Measurements from ENCODE around the gene KLF11.
"Not testable (repeated sequence)": the region's sequence is repeated elsewhere in the genome, so short reads cannot be mapped to it uniquely, and the experiment has no call there.

KLF11 gene

DNA sequence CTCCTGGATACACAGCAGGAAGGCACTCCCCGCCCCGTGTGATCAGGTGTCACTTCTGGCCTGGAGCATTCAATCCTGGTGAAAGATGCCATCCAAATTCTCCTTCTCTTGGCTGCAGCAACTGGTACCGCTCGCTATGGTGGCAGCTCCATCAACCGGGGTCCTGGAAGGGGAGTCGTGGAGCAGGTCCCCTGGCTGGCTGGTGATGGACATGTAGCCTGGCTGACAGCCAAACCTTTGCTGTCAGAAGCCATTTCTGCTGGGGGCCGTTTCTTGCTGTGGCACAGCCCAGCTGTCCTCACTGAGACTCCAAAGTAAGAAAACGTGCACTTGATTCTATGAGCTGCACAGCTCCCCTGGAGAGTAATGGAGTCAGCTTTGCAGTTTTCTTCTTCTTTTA lies 44.0 kb downstream of the KLF11 start:
- no peak for DNase-seq

DNA sequence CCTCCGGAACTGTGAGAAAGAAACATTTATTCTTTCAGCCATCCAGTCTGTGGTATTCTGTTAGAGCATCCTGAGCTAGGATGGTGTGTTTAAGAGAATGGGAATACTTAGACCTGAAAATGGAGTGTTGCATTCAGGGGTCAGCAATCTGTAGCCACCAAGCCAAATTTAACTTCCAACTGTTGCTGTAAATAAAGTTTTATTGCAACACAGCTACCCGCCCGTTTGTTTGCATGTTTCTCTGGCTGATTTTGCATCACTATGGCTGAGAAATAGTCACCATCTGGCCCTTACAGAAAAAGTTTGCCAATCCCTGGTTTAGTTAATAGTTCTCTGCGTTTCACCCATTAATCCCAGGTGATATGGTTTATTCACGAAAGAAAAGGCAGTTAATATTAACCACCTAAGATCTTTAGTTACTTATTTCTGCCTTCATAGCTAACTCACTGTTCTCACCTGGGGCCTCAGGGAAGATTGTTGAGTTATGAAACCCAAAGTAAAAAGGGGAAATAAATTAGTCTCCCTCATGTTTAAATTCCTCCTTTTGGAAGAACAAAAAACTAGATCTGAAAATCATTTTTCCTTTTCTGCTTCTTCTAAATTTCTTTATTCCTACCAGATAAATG lies 46.3 kb downstream of the KLF11 start:
- no peak for DNase-seq

DNA sequence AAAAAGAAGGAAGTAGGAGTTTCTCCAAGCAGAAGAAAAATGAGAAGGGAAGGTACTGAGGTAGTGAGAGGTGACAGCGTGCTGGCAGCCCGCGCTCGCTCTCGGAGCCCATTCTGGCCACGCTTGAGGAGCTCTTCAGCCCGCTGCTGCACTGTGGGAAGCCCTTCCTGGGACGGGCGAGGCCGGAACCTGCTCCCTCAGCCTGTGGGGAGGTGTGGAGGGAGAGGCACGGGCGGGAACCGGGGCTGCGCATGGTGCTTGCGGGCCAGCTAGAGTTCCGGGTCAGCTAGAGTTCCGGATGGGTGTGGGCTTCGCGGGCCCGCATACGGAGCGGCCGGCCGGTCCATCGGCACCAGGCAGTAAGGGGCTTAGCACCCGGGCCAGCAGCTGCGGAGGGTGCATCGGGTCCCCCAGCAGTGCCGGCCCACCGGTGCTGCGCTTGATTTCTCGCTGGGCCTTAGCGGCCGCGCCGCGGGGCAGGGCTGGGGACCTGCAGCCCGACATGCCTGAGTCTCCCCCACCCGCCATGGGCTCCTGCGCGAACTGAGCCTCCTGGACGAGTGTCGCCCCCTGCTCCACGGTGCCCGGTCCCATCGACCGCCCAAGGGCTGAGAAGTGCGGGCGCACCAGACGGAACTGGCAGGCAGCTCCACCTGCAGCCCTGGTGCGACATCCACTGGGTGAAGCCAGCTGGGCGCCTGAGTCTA lies 48.0 kb downstream of the KLF11 start:
- DNase-seq = no peak

- not testable (repeated sequence) for DNase-seq
Observed at GRCh38 chr2:10091889-10092244, 48.5 kb downstream of the KLF11 start.

- no peak for DNase-seq
Observed at GRCh38 chr2:10094271-10094814, 51.0 kb downstream of the KLF11 start.

- DNase-seq = no peak
Observed at GRCh38 chr2:10095175-10095574, 51.8 kb downstream of the KLF11 start.

- DNase-seq = no peak
Observed at GRCh38 chr2:10096641-10097040, 53.3 kb downstream of the KLF11 start.

GRCh38 chr2:10097352-10098148 lies 54.2 kb downstream of the KLF11 start:
- DNase-seq = peak; percentile 26

- DNase-seq = no peak
Observed at GRCh38 chr2:10101491-10101890, 58.1 kb downstream of the KLF11 start.

DNA sequence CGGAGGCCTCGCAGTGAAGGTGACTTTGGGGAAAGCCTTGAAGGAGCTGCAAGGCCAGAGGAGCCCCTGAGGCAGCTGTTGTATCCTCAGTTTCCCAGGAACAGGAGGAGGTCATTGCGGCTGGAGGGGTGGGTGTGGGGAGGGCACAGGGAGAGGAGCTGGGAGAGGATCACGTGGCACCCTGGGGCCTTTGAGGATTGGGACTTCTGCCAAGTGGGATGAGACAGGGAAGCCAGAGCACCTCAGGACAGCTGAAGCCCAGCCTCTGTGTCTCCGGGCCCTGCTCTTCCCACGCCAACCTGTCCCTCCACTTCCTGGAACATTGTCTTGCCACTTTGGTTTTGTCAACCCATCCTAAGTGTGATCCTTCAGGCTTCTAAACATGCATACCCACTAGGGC lies 59.8 kb downstream of the KLF11 start:
- no peak for DNase-seq
